Activated naive CD4-positive, alpha-beta T cell (primary cell): ENCODE data around the gene SIK3.
A peak's percentile ranks its signal among the peaks of the same experiment; 100 is the strongest.

Experiments used
- DNase-seq, 4 experiments: peaks; one replicate each; lab custom pipeline; 2025; lab: John Stamatoyannopoulos, UW

Gene SIK3

GRCh38 chr11:117110294-117110950, 12.2 kb upstream of the SIK3 start:
- no peak for DNase-seq

GRCh38 chr11:117107701-117108590, 9.7 kb upstream of the SIK3 start:
- no peak for DNase-seq

GRCh38 chr11:117100556-117100955, 2.3 kb upstream of the SIK3 start:
- no peak for DNase-seq

- no peak for DNase-seq
Observed at GRCh38 chr11:117099696-117100095, 1.5 kb upstream of the SIK3 start.

- DNase-seq, result no peak
Observed at GRCh38 chr11:117097389-117098268, 599 bp downstream of the SIK3 start.

- DNase-seq, result no peak
Observed at GRCh38 chr11:117097014-117097388, 1.2 kb downstream of the SIK3 start.

GRCh38 chr11:117096201-117096991, 1.8 kb downstream of the SIK3 start:
- DNase-seq, result peak in 1 of 4 experiments; percentile 18

GRCh38 chr11:117095284-117096161, 2.7 kb downstream of the SIK3 start:
- DNase-seq, result no peak

- DNase-seq, result no peak
Observed at GRCh38 chr11:117094776-117095175, 3.5 kb downstream of the SIK3 start.

GRCh38 chr11:117092951-117093590, 5.2 kb downstream of the SIK3 start:
- no peak for DNase-seq

GRCh38 chr11:117091753-117092477, 6.3 kb downstream of the SIK3 start:
- no peak for DNase-seq

- DNase-seq, result no peak
Observed at GRCh38 chr11:117090111-117090706, 8.0 kb downstream of the SIK3 start.

- DNase-seq, result no peak
Observed at GRCh38 chr11:117089685-117090084, 8.5 kb downstream of the SIK3 start.

- DNase-seq, result no peak
Observed at GRCh38 chr11:117087446-117087845, 10.8 kb downstream of the SIK3 start.

GRCh38 chr11:117084992-117085391, 13.2 kb downstream of the SIK3 start:
- DNase-seq, result no peak

- no peak for DNase-seq
Observed at GRCh38 chr11:117083011-117083935, 15.0 kb downstream of the SIK3 start.

GRCh38 chr11:117081908-117082307, 16.3 kb downstream of the SIK3 start:
- no peak for DNase-seq

- DNase-seq, result no peak
Observed at GRCh38 chr11:117080370-117080769, 17.9 kb downstream of the SIK3 start.
